ENCODE results near the gene ANKRD18A. TPM values are rescaled to one million over a fixed set of nuclear protein-coding genes. Genes with fewer than 3 reads are reported as not detected.
"Not testable (repeated sequence)": the region's sequence is repeated elsewhere in the genome, so short reads cannot be mapped to it uniquely, and the experiment has no call there.

Gene ANKRD18A
- total and polyA plus RNA-seq, 2 of the 8 experiments (the other 6 are each of a cell fraction or from before 2014, with no cell fraction given): 0.68 to 4.0 TPM

GRCh38 chr9:38591346-38592063 is 28.9 kb downstream of the ANKRD18A start:
- H2BK5ac ChIP-seq (ENCODE audit: low read depth, low read length); H3K18ac ChIP-seq (ENCODE audit: extremely low read depth, low read length); H3K56ac ChIP-seq (replicated peaks; ENCODE audit: insufficient read length, low read depth, low read length); H3K4me1 ChIP-seq (replicated peaks in 1 of 4; ENCODE audit: control insufficient read depth in 3 of 4, insufficient read depth in 4 of 4, low read length in 3 of 4); H3K9me3 ChIP-seq (ENCODE audit: insufficient read depth in 2 of 2, low read depth in 1 of 2, low read length in 1 of 2); H3K4me3 ChIP-seq (ENCODE audit: extremely low read depth in 1 of 4, insufficient read depth in 2 of 4, low read depth in 3 of 4, low read length in 4 of 4); H2BK12ac ChIP-seq (ENCODE audit: low read depth, low read length); H3K27me3 ChIP-seq (replicated peaks in 1 of 4; ENCODE audit: control insufficient read depth in 3 of 4, extremely low read depth in 1 of 4, insufficient read depth in 3 of 4, low read length in 3 of 4); H3K4me2 ChIP-seq (ENCODE audit: insufficient read depth in 1 of 2, low read depth in 2 of 2, low read length in 2 of 2); H4K8ac ChIP-seq (ENCODE audit: extremely low read depth, insufficient read depth, low read length); H3K14ac ChIP-seq (ENCODE audit: insufficient read length); H4K5ac ChIP-seq (ENCODE audit: insufficient read length, low read depth, low read length); H3K23me2 ChIP-seq (ENCODE audit: low read depth, low read length); DNase-seq (ENCODE audit: low read depth in 1 of 2, low spot score in 2 of 2); H3K23ac ChIP-seq (ENCODE audit: insufficient read length); H2BK20ac ChIP-seq (ENCODE audit: low read length); H2AK5ac ChIP-seq (ENCODE audit: low read depth, low read length); H4K20me1 ChIP-seq (replicated peaks in 1 of 2; ENCODE audit: control insufficient read depth in 1 of 2, insufficient read depth in 2 of 2, low read length in 2 of 2); CTCF ChIA-PET (ENCODE audit: partially characterized antibody); H4K91ac ChIP-seq (replicated peaks; ENCODE audit: insufficient read length, low read length); H2AFZ ChIP-seq (ENCODE audit: low read length); POLR2A ChIA-PET (ENCODE audit: partially characterized antibody); H3K4ac ChIP-seq (replicated peaks; ENCODE audit: insufficient read length, low read depth, low read length); H3K27ac ChIP-seq (ENCODE audit: low read depth, low read length); H2BK15ac ChIP-seq (ENCODE audit: low read length); H3K79me1 ChIP-seq (ENCODE audit: low read depth, low read length); FAIRE-seq; H3K36me3 ChIP-seq (ENCODE audit: control insufficient read depth in 2 of 4, insufficient read depth in 4 of 4, low read length in 3 of 4); H2BK120ac ChIP-seq (replicated peaks; ENCODE audit: low read depth, low read length); H3K79me2 ChIP-seq (ENCODE audit: control insufficient read depth in 1 of 2, insufficient read depth in 2 of 2, low read length in 2 of 2); H3K9ac ChIP-seq (replicated peaks in 1 of 4; ENCODE audit: extremely low read depth in 1 of 4, low read depth in 3 of 4, low read length in 3 of 4): not testable (repeated sequence)
- 94% methylated on average over 7 of the region's 9 CpGs; no CpG with 5 or more reads in 1 of the 2 experiments for WGBS, 2 experiments (ENCODE audit: extremely low coverage in 1 of 2, insufficient coverage in 1 of 2, insufficient read length in 1 of 2, insufficient replicate concordance in 2 of 2, low coverage in 1 of 2, low lambda C conversion rate in 2 of 2, missing lambda C conversion rate in 1 of 2)

GRCh38 chr9:38583765-38584164 is 36.6 kb downstream of the ANKRD18A start:
- H4K5ac ChIP-seq (ENCODE audit: insufficient read length, low read depth, low read length); H2AFZ ChIP-seq (ENCODE audit: low read length); H3K23ac ChIP-seq (ENCODE audit: insufficient read length); H3K79me1 ChIP-seq (ENCODE audit: low read depth, low read length); H3K23me2 ChIP-seq (ENCODE audit: low read depth, low read length); H3K9ac ChIP-seq (replicated peaks in 1 of 4; ENCODE audit: extremely low read depth in 1 of 4, low read depth in 3 of 4, low read length in 3 of 4); H4K20me1 ChIP-seq (replicated peaks in 1 of 2; ENCODE audit: control insufficient read depth in 1 of 2, insufficient read depth in 2 of 2, low read length in 2 of 2); CTCF ChIA-PET (ENCODE audit: partially characterized antibody); POLR2A ChIA-PET (ENCODE audit: partially characterized antibody); H2BK5ac ChIP-seq (ENCODE audit: low read depth, low read length); H3K9me3 ChIP-seq (ENCODE audit: insufficient read depth in 2 of 2, low read depth in 1 of 2, low read length in 1 of 2); H3K4me2 ChIP-seq (ENCODE audit: insufficient read depth in 1 of 2, low read depth in 2 of 2, low read length in 2 of 2); FAIRE-seq; H3K4ac ChIP-seq (replicated peaks; ENCODE audit: insufficient read length, low read depth, low read length); H4K91ac ChIP-seq (replicated peaks; ENCODE audit: insufficient read length, low read length); H3K14ac ChIP-seq (ENCODE audit: insufficient read length); H3K56ac ChIP-seq (replicated peaks; ENCODE audit: insufficient read length, low read depth, low read length); H3K36me3 ChIP-seq (ENCODE audit: control insufficient read depth in 2 of 4, insufficient read depth in 4 of 4, low read length in 3 of 4); H3K27ac ChIP-seq (ENCODE audit: low read depth, low read length); H4K8ac ChIP-seq (ENCODE audit: extremely low read depth, insufficient read depth, low read length); DNase-seq (ENCODE audit: low read depth in 1 of 2, low spot score in 2 of 2); H3K4me1 ChIP-seq (replicated peaks in 1 of 4; ENCODE audit: control insufficient read depth in 3 of 4, insufficient read depth in 4 of 4, low read length in 3 of 4); H3K18ac ChIP-seq (ENCODE audit: extremely low read depth, low read length); H3K79me2 ChIP-seq (ENCODE audit: control insufficient read depth in 1 of 2, insufficient read depth in 2 of 2, low read length in 2 of 2); H2BK12ac ChIP-seq (ENCODE audit: low read depth, low read length); H2AK5ac ChIP-seq (ENCODE audit: low read depth, low read length); H3K27me3 ChIP-seq (replicated peaks in 1 of 4; ENCODE audit: control insufficient read depth in 3 of 4, extremely low read depth in 1 of 4, insufficient read depth in 3 of 4, low read length in 3 of 4); H3K4me3 ChIP-seq (ENCODE audit: extremely low read depth in 1 of 4, insufficient read depth in 2 of 4, low read depth in 3 of 4, low read length in 4 of 4); H2BK120ac ChIP-seq (replicated peaks; ENCODE audit: low read depth, low read length); H2BK15ac ChIP-seq (ENCODE audit: low read length); H2BK20ac ChIP-seq (ENCODE audit: low read length): not testable (repeated sequence)
- 88% methylated on average over 3 of the region's 3 CpGs; no CpG with 5 or more reads in 1 of the 2 experiments for WGBS, 2 experiments (ENCODE audit: extremely low coverage in 1 of 2, insufficient coverage in 1 of 2, insufficient read length in 1 of 2, insufficient replicate concordance in 2 of 2, low coverage in 1 of 2, low lambda C conversion rate in 2 of 2, missing lambda C conversion rate in 1 of 2)

All from H1 (cell line).